Right hindlimb (tissue), 1 donor: ENCODE measurements around the gene FAF1.

Experiments
- DNase-seq: peaks from one replicate; pipeline ENCODE4 v3.0.0-alpha.2; 2018

FAF1 gene

GRCh38 chr1:50681931-50682330 lies 278.1 kb downstream of the FAF1 start:
- no peak for DNase-seq

DNA sequence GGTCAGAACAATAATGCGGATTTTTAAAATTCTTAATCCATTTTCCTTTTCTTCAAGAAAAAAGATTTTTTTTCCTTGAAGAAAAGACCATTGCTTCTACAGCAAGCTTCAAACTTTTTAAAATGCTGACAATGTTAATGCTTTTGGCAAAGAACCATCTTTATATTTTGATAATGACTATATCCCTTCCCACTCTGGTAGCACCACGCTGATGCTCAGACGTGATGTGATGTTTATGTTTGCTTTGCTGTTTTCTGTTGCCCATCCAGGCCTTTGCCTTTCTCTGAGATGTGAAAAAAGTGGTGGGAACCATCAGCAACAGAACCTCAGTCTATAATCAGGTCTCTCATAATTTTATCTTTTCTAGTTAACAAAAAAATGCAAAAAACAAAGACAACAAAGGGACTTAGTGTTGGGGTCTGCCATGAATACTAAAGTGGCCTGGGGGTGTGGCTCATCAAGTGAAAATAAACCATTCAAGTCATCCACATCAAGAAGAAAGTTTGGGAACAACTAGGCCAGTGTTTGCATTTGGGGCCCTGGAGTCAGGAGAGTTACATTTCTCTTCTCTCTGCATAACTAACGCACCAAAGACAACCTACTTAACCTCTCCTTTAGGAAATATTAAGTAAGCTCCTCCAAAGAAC lies 292.2 kb downstream of the FAF1 start:
- no peak for DNase-seq

DNA sequence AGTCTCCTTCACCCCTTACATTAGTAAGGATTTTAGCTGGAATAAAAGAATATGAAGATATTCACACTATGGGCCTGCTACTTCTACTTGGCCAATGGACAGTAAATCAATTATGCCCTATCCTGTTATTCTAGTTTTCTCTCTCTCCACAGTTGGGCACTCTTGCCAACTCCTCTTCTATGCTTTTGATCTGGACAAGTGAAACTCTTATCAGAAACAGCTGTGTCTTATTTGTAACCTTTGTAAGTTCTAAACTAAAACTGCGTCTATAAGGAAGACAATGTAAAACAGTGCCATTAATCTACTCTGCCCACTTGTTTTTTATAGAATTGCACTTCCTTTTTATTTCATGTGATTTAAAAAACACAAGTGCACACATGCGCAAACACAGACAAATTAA lies 292.8 kb downstream of the FAF1 start:
- no peak for DNase-seq

- DNase-seq, result no peak
Measured at GRCh38 chr1:50666849-50667248, 293.2 kb downstream of the FAF1 start.

GRCh38 chr1:50665413-50665812 lies 294.7 kb downstream of the FAF1 start:
- no peak for DNase-seq

DNA sequence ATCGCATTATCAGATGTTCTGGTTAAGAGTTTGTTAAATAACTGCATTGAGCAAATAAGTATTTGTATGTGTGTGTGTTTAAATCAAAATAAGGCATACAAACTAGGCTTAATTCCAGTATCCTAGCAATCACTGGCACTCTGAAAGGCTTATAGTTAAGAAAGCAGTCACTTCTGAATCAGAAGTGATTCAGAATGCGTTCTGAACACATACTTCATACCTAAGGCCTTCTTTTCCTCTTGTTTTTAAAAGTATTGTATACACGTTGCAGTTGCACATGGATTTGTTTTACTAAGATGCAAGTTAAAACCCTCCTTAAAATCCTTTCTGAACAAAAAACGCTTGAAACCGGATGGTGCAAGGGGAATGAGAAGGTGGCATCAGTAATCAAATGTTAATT lies 298.4 kb downstream of the FAF1 start:
- DNase-seq, result no peak

GRCh38 chr1:50659107-50659662 lies 300.9 kb downstream of the FAF1 start:
- no peak for DNase-seq

DNA sequence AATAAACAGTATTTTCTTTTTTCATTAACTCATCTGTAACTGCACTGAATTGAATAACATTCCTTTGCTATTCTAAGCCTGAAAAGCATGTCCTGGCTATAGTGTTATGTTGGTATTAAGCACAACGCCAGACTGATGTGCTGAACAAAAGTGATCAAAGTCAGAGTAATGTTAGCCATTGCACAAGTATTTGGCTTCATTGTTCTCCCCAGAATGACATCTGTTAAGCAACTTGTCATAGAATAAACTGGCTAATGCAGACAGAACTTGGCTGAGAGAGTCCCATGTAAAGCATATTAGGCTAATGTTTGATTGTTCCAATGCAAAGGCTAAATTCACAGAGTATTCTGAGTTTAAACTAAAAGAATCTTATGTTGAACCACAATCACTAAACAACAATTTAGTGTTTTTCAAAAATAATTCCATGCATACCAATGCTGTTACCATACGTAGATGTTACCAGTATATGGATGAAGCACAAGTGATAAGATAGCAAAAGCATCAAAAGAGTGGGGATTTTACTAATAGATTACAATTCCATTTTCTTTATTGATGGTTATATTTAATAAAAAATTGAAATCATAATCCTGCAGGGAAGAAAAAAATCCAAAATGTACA lies 301.5 kb downstream of the FAF1 start:
- no peak for DNase-seq

DNA sequence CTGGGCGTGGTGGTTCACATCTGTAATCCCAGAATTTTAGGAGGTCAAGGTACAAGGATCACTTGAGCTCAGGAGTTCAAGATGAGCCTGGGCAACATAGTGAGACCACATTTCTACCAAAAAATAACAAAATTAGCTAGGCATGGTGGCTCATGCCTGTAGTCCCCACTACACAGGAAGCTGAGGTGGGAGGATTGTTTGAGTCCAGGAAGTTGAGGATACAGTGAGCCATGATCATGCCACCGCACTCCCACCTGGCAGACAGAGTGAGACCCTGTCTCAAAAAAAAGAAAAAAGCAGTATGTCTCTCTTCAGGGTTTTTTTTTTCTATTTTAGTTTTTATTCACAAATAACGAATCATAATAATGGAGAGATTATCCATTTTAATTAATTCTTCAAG lies 303.1 kb downstream of the FAF1 start:
- DNase-seq, result no peak

DNA sequence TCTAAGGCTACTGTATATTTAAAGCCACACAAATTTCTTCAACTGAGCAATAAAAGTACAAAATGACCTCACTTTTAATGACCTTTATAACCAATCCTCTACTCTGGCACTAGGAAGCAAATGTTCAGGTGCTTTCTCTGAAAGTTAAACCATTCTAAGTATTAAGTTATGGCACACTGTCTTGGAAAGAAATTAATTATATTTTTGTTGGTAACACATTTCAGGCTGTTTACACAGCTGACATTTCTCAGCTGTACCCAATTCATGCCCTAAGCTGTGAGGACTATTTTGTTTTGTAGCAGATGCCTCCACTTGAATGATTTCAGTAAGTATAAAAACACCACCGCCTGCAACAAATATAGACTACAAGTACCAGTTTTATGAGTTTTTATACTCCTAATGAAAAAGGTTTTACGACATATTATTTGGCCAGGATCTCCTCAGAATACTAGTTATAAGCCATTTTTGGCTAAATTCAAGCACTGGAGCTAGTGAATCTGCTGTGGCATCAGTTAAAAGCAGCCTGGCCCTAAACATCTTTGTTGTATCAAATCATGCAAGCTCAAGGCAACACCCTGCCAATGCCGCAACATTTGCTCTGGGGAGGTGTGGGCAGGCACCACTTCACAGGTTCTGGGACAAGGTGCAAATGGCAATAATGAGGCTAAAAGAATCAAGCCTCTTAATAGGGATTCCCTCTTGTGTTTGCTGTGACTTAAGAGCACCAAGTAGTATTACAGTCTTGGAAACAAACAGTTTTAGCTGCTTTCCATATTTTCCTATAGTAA lies 308.4 kb downstream of the FAF1 start:
- DNase-seq, result no peak

GRCh38 chr1:50646526-50646925 lies 313.5 kb downstream of the FAF1 start:
- DNase-seq, result no peak

DNA sequence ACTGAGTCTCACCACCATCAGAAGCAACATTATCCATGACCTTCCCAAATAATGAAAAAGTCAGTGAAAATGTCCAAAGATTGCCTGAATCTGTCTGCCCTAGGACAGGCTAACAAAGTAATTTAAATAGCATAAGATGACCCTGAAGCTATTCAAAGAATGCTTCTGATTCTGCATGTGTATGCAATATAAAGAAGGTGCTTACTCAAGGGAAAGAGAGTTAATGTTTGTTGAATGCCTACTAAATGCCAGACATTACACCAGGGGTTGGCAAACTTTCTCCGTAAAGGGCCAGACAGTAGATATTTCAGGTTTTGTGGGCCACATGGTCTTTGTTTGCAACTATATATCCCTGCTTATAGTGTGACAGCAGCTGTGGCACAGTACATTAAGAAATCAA lies 314.9 kb downstream of the FAF1 start:
- no peak for DNase-seq

- DNase-seq, result no peak
Measured at GRCh38 chr1:50644447-50645105, 315.5 kb downstream of the FAF1 start.

- DNase-seq, result no peak
Measured at GRCh38 chr1:50637460-50637859, 322.6 kb downstream of the FAF1 start.

DNA sequence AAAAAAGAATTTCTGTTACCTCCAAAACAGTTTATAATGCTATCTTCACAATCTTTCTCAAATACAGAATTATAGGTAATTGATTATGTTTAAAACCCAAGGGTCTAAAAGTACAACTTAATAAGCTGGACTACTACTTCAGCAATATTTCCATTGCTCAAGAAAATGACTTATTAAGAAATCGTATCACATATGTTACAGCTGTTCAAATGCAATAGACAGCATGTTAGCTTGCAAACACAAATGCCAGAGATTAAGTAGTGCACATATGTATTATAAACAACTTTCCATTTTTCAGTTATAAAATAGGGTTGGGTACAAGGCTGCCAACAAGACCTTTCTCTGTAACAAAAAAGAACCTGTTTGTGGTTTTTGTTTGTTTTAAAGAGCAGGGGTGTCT lies 325.8 kb downstream of the FAF1 start:
- DNase-seq, result no peak

GRCh38 chr1:50633465-50633864 lies 326.6 kb downstream of the FAF1 start:
- DNase-seq, result no peak

- no peak for DNase-seq
Measured at GRCh38 chr1:50631161-50631560, 328.9 kb downstream of the FAF1 start.

DNA sequence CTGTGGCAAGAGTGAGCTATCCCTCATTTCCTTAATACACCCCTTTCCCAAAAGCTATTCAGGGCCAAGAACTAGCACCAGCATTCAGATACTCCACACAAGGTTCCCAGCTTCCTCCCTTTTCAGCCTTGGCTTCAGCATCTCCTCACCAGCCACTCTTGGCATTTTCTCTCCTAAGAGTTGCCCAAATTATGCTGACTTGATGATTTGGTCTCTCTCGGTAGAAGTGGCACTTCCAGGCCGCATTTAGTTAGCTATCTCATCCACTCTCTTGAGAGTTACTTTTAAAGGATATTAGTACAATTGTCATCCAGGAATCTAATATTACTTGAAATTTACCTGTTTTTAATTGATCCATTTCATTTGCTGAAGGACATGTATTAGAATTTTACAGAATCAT lies 337.8 kb downstream of the FAF1 start:
- no peak for DNase-seq

GRCh38 chr1:50620680-50621329 lies 339.3 kb downstream of the FAF1 start:
- DNase-seq, result no peak

DNA sequence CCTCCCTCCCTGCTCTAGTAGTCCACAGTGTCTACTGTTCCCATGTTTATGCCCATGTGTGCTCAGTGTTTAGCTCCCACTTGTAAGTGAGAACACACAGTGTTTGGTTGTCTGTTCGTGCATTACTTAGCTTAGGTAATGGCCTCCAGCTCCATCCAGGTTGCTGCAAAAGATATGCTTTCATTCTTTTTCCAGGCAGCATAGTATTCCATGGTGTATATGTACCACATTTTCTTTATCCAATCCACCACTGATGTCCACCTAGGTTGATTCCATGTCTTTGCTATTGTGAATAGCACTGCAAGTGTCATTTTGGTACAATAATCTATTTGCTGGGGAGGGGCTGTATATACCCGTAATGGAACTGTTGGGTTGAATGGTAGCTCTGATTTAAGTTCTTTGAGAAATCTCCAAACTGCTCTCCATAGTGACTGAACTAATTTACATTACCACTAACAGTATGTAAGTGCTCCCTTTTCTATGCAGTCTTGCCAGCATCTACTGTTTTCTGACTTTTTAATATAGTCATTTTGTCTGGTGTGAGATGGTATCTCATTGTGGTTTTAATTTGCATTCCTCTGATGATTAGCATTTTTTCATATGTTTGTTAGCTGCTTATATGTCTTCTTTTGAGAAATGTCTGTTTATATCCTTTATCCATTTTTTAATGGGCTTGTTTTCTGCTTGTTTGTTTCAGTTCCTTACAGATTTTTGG lies 344.9 kb downstream of the FAF1 start:
- no peak for DNase-seq

- DNase-seq, result no peak
Measured at GRCh38 chr1:50611675-50612074, 348.4 kb downstream of the FAF1 start.

GRCh38 chr1:50610563-50610962 lies 349.5 kb downstream of the FAF1 start:
- no peak for DNase-seq
